Activated CD4-positive, alpha-beta T cell treated with anti-CD3 and anti-CD28 coated beads, Interleukin-2, amount 50 U/mL, for 4 hours (primary cell): ENCODE results near the gene ANKDD1B.

Experiments used
- DNase-seq, 2 experiments: peaks; one replicate each; pipeline ENCODE4 v3.0.0-alpha.2; 2020

Gene ANKDD1B

DNA sequence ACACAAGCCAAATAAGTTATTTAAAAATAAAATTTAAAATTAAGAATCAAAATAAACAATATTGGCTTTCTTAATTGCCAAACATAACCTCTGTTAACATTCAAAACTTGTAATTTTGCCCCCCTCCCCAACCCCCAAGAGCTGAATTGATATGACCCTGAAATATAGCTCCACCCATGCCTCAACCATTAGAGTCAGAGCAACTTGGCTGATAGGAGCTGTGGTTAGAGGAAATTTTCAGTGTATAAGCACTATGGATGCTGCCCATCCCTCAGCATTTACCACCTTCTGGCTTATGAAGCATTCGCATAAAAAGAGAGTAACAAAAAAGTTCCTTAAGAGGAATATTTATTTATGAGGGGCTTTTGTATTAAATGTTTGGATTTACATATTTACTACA lies 99.9 kb downstream of the ANKDD1B start:
- DNase-seq, result no peak

DNA sequence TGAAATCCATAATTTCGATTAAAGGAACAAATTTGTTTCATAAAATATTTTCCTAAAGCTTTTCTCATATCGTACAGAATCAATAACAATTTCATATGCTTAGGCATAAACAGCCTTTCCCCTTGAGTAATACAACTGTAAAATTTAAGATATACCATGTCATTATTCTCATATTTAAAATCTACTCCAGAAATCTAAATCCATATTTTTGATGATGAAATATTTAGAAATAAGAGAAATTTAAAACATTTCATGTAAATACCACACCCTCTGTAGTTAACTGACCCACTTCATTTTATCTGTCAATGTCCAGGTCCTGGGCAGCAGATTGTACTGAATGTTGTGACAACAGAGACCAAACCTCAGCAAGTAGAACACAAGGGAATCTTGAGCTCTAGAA lies 100.8 kb downstream of the ANKDD1B start:
- no peak for DNase-seq

DNA sequence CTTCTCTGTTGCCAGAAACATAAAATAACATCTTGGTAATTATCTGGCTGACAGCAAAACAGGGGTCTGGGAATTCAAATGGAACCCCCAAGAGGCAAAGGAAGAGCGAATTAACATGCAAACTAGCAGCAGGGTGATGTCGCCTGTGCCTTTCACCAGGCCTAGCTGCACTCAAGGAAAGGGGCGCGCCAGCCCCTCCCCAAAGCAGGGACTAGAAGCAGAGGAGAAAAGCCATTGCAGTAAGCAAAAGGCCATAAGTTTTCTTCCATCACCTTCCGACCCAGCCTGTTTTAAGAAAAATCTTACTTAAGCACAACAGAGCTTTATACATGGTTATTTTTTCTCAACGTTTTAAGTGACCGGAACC lies 105.4 kb downstream of the ANKDD1B start:
- DNase-seq, result no peak

DNA sequence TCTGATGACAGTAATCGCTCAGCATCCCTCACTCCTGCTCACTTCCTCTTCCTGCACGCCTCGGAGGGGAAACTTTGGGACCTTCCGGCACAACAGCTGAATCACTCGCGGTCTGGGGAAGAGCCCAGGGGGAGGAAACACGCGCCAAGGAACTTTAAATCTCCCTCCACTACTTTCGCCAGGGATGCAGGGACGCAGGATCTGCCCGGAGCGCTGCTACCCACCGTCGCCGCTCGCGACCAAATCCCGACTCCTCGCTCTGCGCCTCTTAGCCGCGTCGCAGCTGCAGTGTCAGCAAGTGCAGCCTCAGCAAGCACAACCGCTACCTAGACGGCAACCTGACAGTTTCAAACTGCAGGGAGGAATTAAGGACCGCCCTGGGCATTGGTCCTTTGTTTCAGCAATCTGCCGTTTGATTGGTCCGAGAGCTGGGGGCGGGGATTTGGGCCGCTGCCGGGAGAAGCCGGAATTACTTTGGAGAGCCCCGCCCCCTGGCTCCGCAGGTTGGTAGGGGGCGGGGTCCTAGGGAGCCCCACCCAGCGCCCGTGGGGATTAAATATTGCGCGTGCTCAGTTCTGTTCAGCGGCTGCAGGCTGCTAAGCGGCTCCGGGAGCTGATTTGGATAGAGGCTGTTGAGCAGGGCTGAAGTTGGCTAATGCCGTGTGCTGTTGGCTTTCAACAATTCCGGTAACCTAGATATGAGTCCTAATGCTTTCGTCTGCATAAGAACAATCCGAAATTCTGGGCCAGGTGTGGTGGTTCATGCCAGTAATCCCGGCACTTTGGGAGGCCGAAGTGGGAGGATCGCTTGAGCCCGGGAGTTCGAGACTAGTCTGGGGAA lies 106.0 kb downstream of the ANKDD1B start, which contains the start of gene POC5:
Gene POC5 (minus strand): TSS at position 356 of the 841 bp plus-strand sequence. CDS start 4,500 bp downstream, outside the sequence.
- peak; percentile 99 for DNase-seq

DNA sequence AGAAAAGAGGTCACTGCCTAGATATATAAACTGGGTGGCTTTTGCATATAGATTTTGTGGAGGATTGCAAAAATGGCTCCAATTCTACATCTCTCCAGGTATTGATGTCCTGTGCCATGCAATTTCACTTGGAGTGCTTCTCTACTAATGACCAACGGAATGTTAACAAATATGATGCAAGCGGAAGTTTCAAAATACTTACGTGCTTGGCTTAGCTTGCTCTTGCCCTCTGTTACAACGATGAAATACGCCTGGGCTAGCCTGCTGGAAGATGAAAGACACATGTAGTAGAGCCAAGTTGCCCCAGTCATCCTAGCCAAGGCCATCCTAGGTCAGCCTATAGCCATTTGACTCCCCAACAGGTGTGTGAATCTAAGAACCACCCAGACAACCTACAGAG lies 109.6 kb downstream of the ANKDD1B start:
- DNase-seq, result no peak
